Ecto neural progenitor cell (in vitro differentiated cells): ENCODE measurements around the gene PRUNE2.

Experiments
- DNase-seq: peaks from one replicate; pipeline ENCODE4 v3.0.0-alpha.2; 2018; ENCODE audit warnings: low spot score

PRUNE2 gene

DNA sequence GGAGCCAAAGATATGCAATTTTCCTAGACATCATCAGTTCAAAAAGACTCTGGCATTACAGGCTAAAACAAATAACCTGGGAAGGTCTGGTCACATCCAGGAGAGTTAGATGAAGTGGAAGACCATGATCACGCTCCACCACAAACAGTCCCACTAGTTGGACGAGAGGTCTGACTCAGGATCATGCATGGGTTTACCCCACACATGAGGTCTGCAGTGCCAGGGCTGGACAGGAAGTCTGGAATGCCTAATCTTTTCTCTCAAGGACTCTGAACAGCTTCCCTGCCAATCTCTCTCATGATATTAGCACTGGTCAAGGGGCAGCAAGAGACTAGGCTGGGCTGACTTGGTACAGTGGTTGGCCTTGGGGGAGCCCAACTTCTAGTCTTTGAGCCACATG lies 7.1 kb downstream of the PRUNE2 start:
- no peak for DNase-seq

DNA sequence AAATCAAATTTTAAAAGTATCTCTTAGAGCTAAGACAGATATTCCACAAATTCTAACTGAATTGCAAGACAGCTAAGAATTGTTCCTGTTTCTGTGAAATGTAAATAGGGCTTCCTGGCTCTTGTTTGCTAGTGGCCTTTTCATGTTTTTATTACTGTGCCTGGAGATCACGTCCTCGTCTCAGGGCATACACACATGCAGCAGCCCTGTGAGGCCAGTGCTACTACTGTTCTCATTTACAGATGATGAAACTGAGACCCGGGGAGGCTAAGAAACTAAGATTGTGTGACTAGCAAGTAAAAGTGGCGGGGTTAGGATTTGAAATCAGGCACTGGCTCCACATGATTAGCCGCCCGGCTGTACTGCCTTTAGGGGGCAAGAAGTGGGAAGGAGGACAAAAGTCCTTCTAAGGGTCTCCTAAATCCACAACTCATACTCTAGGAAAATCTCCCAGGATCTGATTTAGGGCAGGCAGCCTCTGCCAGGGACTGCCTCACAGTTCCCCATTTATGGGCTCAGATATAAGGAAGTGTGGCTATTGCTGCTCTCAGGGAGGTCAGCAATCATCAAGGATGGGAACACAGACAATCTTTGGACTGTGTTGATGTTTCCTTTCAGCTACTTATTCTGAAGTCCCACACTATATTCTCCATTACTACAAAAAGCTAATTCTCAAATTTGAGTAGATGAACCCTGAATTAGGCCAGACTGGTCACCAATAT lies 7.9 kb downstream of the PRUNE2 start:
- no peak for DNase-seq

DNA sequence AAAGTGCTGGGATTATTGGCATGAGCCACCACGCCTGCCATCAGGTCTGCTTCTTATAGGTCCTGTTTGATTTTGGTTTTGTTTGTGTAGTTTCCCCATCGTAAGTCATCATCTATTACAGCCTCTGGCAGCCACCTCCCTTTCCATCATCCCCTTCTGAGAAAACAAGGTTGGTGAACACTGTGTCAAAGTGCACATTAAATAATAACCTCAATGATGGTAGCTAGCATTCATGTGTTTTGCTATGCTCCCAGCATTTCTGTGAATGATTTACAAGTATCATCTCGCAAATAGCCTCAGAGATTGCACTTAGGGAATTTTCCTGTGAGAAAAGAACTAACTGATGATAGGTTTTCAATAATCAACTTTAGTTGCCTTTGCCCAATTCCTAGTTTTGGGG lies 9.9 kb downstream of the PRUNE2 start:
- DNase-seq: no peak

DNA sequence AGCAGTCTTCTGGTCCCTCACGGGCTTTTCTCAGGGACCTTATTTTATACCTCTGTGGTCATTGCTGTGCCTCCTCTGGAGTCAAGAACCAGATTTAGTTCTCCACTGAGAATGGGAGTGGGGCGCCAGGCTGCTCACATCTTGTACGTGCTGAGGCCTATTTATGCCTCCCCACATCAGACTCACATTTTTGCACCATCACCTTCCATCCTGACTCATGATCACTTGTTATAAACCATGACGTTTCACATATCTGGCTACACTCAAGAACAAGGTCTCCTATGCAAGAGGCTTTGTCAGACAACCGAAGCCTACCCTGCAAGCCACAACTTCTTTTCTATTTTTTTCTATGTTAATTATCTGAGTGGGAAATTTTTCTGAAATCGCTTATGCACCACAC lies 10.7 kb downstream of the PRUNE2 start:
- no peak for DNase-seq

DNA sequence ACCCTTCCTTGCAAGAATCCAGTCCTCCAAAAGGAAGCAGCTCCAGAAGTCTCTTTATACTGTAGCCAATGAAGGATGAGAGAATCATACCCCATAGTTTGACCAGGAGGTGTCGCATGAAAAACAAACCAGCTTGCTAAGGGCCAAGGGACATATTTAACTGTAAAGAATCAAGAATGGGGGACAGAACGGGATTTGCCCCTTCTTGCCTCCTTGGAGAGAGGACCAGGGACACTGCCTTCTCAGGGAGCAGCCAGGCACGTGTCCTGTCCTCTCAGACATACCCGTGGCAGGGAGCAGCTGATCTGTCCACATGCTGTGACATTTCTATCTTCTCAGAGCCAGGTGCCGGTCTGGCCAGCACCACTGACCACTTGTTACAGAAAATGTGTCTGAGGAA lies 11.7 kb downstream of the PRUNE2 start:
- DNase-seq: no peak

DNA sequence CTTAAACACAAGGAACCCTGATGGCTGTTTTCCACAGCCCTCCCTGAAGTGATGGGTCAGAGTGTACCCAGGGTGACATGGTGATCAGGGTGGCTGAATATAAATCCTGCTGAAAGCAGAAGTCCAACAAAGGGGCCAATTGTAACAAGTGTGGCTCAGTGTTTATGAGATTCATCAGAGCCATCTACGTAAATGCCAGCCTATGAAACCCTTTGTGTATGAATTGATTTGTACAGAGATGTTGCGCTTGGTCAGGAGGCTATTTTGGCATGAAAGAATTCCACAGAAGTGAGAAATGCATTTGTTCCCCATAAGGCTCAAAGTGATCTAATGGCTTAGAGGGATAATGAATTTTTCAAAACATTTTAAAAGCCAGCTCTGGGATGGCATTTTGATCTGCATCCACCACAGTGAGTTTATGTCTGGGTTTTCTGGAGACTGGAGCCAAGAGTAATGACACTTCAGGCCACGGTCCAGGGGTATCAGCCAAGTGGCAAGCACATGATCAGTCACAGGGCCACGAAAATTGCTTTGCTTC lies 12.4 kb downstream of the PRUNE2 start:
- DNase-seq: no peak

DNA sequence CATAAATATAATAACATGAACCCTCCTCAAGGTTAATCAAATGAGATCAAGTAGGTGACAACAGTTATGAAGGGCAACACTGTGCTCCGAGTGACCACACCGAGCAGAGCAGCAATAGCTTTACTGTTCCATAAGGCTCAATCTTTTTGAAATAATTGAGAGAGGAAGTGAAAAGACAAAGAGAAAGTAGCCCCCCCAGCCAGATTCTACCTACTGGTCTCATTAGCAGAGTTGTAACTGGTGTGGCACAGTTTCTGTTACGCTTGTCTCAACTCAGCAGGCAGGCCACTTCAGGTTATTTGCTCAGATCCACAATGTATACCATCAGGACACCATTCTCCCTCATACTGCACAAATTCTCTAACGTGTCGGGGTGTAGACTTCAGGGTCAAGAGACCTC lies 14.0 kb downstream of the PRUNE2 start:
- DNase-seq: no peak

DNA sequence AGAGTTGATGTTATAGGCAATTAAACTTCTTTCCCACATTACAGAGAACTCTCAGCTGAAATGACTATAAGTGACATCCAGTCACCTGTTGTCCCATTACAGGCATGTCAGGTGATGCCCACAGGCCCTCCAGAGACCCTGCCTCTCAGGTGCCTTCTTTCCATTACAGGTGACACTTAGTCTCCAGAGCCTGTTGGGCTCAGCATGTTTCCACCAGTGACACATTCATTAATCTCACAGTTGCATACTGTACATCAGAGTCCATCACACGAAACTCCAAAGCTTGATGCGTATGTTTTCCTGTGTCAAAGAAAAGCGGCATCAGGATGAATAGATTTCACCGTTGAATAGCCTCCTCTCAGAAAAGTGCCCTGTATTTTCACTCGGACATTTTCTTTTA lies 14.6 kb downstream of the PRUNE2 start:
- DNase-seq: no peak

DNA sequence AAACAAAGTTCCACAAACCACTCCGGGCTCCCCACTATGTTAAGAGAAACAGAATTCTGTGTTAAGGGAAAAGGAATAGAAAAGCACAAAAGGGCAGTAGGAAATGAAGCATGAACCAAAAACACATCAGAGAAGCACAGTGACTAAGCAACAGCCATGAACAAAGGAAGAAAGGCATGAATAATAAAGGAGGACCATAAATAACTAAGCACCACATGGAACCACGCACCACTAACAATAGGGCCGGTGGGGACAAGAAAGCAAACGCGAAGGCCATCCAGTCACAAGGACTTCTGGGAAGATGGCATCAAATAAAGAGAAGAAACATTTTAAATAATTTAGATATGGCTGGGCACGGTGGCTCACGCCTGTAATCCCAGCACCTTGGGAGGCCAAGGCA lies 18.0 kb downstream of the PRUNE2 start:
- DNase-seq: no peak

DNA sequence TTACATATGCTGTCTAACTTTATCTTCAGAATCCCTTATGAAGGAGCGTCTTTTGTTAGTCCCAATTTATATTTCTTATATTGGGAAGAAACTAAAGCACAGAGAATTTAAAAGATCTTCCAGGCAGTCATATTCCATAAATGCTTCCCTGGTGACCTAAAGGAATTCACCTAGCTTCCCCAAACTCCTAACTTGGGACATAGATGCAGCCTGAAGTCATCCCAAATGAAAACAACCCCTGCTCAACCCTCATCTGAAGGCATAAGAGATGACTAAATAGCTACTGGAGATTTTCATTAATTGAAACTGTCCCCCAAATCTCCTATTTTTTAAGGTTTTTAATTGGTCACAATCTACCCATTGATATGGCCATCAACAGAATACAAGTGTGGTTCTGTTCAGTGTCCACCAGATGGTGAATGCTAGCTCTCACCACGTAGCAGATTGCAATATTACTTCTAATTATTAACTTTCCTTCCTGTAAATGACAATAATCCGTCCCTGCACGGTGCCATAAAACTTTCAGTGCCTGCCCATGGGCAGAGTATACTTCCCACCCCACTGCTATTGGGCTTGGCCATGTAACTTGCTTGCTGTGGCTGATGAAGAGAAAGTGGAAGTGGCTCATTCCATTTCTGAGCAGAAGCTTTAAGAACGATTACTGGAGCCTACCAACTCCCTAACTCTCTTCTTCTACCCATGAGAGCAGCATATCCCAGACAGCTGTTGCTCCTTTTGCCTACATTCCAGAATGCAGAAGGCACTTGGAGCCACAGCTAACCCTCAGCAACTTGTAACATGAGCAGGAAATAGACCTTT lies 18.7 kb downstream of the PRUNE2 start:
- DNase-seq: no peak

DNA sequence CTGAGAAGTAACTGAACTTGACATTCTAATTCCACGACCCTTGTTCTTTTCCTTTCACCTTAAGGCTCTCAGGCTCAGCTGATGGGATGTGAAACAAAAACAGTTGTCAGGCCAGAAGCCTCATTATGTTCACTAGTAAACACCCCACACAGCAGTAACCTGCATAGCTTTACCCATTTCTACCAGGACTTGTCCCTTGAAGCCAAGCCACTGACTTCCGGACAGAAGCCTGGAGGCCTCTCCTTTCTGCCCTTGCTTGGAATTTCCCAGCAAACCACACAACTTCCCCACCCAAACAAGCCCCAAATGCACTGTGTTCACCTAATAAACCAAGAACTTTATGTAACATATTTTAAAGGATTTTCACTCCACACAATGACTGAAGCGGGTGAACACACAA lies 19.6 kb downstream of the PRUNE2 start:
- no peak for DNase-seq

DNA sequence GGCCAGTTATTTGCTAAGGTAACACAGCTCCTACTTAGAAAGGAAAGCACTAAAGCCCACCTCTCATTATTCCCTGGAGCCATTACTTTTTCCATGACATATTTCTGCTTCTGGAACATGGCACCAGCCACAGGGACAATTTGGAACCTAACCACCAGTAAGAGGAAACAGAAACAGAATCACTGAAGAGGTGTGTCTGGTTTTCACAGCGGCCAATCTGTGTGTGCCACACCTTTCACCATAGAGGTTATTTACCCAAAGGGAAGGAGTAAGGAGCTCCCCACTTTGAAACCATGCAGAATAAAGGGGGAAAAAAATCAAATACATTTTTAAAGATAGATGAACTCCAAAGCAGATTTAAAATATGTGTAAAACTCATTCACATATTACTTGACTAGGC lies 21.1 kb downstream of the PRUNE2 start:
- DNase-seq: no peak

DNA sequence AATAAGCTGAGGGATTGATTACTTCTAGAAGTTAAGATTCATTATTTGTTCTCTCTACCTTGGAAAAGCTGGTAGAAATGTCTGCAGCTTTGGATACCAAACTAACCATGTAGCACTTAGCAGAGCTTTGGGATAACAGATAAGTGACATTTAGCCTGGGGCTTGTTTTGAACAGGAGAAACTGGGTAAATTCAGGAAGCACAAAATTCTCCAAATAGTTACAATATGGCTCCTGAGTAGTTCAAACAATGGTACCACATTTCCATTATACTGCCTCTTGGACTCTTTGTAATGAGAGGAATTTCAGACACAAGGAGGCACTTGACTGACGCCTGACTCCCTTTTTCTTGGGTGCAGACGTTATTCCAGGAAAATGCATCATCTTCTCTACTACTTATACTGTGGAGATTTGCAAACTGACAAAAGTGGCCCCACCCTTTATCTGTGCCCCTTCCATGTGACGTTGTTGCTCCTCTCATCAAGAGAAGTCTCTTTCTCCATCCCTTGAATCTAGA lies 22.5 kb downstream of the PRUNE2 start:
- DNase-seq: no peak

DNA sequence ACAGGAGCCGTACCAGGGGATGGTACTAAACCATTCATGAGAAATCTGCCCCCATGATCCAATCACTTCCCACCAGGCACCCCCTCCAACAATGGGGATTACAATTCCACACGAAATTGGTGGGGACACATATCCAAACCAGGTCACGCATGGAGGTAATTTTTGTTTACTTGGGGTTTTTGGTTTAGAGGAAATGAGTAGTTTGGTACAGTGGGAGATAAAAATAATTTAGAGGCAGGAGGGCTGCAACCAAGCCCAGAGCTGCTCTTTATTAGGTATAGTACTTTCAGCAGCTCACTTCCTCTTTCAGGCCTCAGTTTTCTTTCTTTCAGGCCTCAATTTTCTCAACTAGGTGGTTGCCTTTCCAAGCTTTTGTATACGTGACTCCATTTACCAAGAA lies 23.2 kb downstream of the PRUNE2 start:
- DNase-seq: no peak

DNA sequence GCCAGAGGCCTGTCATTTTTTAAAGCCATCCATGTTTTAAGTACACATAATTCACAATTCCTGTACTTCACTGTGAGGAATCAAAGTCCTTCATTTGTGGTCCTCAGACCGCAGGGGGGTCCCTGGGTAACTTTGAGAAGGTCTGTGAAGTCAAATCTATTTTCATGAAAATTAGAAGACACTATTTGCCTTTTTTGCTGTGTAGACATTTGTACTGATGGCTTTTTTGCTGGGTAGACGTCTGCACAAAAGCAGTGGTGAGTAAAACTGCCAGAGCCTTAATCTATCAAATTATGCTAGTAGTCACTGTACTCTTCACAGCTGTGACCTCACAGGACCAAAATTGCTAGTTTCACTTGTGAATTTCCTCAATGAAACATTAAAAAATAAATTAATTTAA lies 25.7 kb downstream of the PRUNE2 start:
- no peak for DNase-seq

DNA sequence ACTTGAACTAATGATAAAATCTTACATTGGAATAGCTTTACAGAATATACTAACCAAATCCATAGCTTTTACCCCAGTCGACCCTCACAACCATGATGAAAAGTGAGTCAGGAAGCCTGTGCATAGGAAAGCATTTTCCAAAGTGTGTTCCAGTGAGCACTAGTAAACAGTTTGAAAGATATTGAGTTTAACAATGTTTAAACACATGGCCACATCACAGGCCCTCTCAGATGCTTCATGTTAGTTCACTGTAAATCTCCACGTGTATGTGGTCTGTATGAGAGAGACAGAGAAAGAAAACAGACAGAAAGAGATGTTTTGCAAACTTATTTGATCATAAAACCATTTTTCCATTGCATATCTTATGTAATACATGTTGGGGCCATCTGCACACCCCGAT lies 27.0 kb downstream of the PRUNE2 start:
- DNase-seq: no peak

DNA sequence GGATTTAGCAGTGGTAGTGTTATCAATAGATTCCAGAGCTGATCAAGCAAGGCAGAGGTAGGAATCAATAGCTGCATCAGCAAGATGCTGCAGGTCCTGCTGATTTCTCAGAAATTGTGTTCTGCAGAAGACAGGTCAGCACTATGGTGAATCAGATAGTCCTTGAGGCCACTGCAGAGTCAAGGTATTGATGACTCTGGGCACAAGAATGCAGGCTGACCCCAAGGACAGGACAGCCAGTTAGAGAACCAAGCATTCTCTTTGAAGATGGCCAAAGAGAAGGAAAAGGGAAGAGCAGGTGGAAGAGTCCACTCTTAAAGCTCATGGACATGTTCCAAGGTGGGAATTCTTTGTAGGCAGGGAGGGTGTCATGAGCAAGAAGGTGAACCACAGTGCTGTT lies 28.0 kb downstream of the PRUNE2 start:
- no peak for DNase-seq

DNA sequence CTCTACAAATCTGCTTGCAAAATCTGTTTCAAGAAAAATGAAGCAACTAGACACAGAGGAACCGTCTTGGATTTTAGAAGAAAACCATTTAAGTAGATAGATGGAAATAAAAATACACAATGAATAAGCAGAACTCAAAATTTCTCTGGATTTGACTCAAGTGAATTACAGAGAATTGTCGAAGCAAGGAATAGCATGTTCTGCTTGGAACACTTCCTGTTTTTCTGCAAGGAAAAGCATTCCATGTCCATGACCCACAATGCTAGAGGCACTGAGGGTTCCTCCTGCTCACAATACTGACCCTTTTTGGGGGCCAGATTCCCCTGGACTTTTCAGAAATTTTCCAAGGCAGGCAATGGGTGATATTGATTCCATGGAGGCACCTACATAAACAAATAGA lies 29.8 kb downstream of the PRUNE2 start:
- no peak for DNase-seq

DNA sequence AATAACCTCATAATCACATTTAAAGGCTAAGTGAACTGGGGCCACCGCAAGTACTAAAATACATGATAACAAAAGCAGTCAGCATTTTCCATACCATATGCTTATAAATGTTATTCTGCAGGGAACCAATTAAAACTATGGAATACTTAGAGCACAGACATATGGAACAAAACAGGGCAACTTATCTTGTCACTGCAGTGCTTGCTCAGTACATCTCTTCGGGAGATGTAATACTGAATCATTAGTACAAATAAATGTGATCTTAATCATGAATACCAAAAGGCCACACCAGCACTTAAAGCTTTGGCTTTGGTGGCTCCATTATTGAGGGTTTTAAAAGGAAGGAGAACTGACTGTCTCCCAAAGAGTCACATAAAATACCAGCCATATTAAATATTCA lies 32.1 kb downstream of the PRUNE2 start:
- no peak for DNase-seq

DNA sequence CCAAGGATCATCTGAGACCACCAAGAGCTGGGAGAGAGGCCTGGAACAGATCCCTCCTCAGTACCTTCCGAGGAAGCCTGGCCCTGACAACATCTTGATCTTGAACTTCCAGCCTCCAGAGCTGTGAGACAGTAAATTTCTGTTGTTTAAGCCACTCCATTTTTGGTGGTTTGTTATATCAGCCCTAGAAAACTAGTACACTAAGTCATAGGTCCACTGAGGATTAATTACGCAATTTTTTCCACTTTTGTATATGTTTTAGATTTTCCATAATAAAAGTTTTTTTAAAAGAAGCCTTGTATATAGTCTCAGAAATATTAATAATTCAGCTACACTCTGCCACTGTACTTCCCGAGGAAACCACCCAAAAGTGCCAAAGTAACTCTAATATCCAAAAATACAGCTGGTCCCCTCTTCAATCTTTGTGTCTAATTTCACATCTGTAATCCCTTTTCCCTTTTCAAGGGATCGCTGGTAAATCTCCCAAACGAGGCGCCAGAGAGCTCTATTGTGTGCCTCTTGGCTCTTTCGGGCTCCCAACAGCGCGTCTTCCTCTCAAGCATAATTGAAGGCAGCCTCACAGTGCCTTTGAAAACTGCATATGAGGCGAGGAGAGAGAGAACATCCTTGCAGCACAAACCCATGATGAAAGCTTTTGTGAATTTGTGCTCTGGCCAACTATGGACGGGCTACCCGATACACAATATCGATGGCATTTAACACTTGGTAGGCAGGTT lies 32.7 kb downstream of the PRUNE2 start:
- DNase-seq: peak; percentile 75

DNA sequence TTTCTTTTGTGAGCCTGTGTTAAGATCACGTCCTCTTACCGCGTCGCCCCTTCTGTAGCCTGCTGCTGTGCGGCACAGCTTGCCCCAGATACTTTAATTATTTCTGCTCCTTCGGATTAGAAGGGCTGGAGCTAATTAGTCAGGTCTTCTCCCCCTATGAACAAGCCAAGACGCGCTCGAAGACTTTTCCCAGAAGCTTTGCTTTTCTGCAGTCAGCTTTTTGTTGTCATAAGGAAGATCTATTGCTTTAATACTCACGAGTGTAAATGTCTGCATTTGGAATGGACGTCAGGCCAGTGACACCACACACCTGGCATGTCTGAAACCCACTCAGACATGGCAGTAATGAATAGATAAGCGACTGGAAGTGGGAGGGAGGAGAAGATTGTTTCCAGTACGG lies 37.0 kb downstream of the PRUNE2 start:
- no peak for DNase-seq

DNA sequence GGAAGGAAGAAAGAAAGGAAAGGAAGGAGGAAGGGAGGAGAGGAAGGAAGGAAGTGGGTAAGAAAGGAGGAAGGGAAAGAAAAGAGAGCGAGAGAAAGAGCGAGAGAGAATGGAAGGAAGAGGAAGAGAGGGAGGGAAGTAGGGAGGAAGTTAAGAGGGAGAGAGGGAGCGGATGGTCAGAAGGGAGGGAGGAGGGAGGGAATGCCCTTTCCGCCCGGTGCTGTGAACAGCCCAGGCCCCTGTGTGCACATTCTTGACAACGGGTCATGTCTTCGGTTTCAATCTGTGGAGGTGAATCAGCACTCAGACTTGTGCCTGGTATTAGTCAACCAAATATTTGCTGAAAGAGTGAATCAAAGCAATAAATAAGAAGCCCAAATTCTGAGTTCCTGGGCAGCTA lies 39.2 kb downstream of the PRUNE2 start:
- DNase-seq: no peak

DNA sequence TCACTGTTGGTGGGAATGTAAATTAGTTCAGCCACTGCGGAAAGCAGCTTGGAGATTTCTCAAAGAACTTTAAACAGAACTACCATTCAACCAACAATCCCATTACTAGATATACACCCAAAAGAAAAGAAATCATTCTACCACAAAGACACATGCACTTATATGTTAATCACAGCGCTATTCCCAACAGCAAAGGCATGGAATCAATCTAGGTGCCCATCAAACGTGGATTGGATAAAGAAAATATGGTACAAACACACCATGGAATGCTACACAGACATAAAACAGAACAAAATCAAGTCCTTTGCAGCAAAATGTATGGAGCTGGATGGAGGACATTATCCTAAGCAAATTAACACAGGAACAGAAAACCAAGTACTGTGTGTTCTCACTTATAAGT lies 42.1 kb downstream of the PRUNE2 start:
- no peak for DNase-seq
